Smooth muscle cell (in vitro differentiated cells): ENCODE measurements around the gene CRB1. TPM values are rescaled to one million over a fixed set of nuclear protein-coding genes. Genes with fewer than 3 reads are reported as not detected.

ENCODE experiments used
- DNase-seq: peaks from one replicate; lab custom pipeline; 2025; ENCODE audit not compliant: unreplicated experiment; lab: John Stamatoyannopoulos, UW
- H2AFZ ChIP-seq: fragments of 200-600 bp; sonication (generic); 2 replicates; pipeline ENCODE4 v1.6.0; 2016; ENCODE audit warnings: antibody characterized with exemption, low read depth, mild to moderate bottlenecking
- H3F3A ChIP-seq: fragments of 200-600 bp; sonication (generic); 2 replicates; pipeline ENCODE4 v1.6.0; 2017; ENCODE audit warnings: antibody characterized with exemption, low read depth
- H3K27ac ChIP-seq: fragments of 200-600 bp; sonication (generic); 2 replicates; pipeline ENCODE4 v1.5.1; 2016; ENCODE audit warnings: low read depth, mild to moderate bottlenecking
- H3K27me3 ChIP-seq: fragments of 200-600 bp; sonication (generic); 2 replicates; pipeline ENCODE4 v1.6.1; 2016; ENCODE audit warnings: low read depth, mild to moderate bottlenecking
- H3K36me3 ChIP-seq: fragments of 200-600 bp; sonication (generic); 2 replicates; pipeline ENCODE4 v1.5.1; 2016; ENCODE audit warnings: low read depth
- H3K4me1 ChIP-seq: fragments of 200-600 bp; sonication (generic); 2 replicates; pipeline ENCODE4 v1.5.1; 2016; ENCODE audit warnings: low read depth
- H3K4me2 ChIP-seq: fragments of 200-600 bp; sonication (generic); 2 replicates; pipeline ENCODE4 v1.6.0; 2016; ENCODE audit warnings: mild to moderate bottlenecking
- H3K4me3 ChIP-seq: fragments of 200-600 bp; sonication (generic); 2 replicates; pipeline ENCODE4 v1.5.1; 2016; ENCODE audit warnings: mild to moderate bottlenecking
- H3K79me2 ChIP-seq: fragments of 200-600 bp; sonication (generic); 2 replicates; pipeline ENCODE4 v1.6.0; 2016; ENCODE audit warnings: low read depth, mild to moderate bottlenecking
- H3K9ac ChIP-seq: fragments of 200-600 bp; sonication (generic); 2 replicates; pipeline ENCODE4 v1.6.0; 2016; ENCODE audit warnings: low read depth
- H3K9me3 ChIP-seq: fragments of 200-600 bp; sonication (generic); replicated peaks from 2 replicates; pipeline ENCODE4 v1.5.1; 2016; ENCODE audit warnings: low read depth
- H4K20me1 ChIP-seq: fragments of 200-600 bp; sonication (generic); 2 replicates; pipeline ENCODE4 v1.6.0; 2016; ENCODE audit warnings: low read depth
- WGBS: methylation state at CpG from one replicate; pipeline ENCODE4 v1.1.7; 2016; ENCODE audit warnings: low lambda C conversion rate; 5-methylcytosine and 5-hydroxymethylcytosine counted together
- polyA plus RNA-seq: library from polyadenylated mRNA; unstranded; fragments of >200 nt; fragmentation: Nextera tagmentation; extraction: Ambion mirVana; gene quantifications from 2 replicates; pipeline ENCODE4 v1.2.1, GENCODE V29; 2016
- total RNA-seq: library from RNA; depleted of rRNA; stranded (reverse); fragments of >200 nt; gene quantifications from 2 replicates; pipeline ENCODE4 v1.2.3, GENCODE V29; 2014
- TF ChIP-seq, protein P1 (sequence below): fragments of 200-600 bp; sonication (generic); IDR thresholded peaks from 2 replicates; pipeline ENCODE4 v1.5.1; 2017; ENCODE audit warnings: borderline replicate concordance, mild to moderate bottlenecking, antibody characterized with exemption; ENCODE audit not compliant: insufficient read depth, poor library complexity, severe bottlenecking

CRB1 gene
- total and polyA plus RNA-seq, 2 experiments from 2014 or later = under 0.01 TPM; not detected in 1

DNA sequence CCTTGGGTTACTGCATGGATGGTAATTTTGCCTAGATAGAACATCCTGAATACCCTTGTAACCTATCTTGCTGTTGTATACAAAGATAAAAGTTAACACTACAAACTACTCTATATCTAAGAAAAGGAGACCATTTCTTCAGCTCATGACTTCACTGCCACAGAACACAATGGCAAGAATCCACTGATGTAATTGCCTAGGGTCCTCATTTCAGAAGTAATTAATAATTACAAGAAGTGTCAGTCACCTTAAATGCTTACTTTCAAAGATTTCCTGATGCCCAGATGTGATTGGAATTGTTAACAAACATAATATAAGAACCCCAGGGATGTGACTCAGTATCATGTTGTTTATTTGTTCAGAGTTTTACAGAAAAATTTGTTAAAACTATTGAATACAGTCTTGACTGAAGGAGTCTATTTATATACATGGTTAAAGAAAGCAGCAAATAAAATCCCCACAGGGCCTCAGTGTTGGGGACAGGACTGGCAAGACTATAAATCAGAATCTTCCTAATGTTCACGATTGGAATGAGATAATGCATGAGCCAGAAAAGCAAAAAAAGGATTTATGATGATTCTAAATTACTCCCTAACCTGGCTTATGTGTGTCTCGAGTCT is 83.9 kb downstream of the CRB1 start:
- no peaks in the 10 kb centered on the region for H3K9me3 ChIP-seq
- no peaks in the 10 kb centered on the region for H3K36me3 ChIP-seq
- TF ChIP-seq, protein P1, sequence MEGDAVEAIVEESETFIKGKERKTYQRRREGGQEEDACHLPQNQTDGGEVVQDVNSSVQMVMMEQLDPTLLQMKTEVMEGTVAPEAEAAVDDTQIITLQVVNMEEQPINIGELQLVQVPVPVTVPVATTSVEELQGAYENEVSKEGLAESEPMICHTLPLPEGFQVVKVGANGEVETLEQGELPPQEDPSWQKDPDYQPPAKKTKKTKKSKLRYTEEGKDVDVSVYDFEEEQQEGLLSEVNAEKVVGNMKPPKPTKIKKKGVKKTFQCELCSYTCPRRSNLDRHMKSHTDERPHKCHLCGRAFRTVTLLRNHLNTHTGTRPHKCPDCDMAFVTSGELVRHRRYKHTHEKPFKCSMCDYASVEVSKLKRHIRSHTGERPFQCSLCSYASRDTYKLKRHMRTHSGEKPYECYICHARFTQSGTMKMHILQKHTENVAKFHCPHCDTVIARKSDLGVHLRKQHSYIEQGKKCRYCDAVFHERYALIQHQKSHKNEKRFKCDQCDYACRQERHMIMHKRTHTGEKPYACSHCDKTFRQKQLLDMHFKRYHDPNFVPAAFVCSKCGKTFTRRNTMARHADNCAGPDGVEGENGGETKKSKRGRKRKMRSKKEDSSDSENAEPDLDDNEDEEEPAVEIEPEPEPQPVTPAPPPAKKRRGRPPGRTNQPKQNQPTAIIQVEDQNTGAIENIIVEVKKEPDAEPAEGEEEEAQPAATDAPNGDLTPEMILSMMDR = no peak
- no peak for DNase-seq
- H3K4me3 ChIP-seq = no peak overlapping the region
- H3K27me3 ChIP-seq = no peaks in the 10 kb centered on the region
- no peak overlapping the region for H3K27ac ChIP-seq
- 64% methylated on average over 2 of the region's 2 CpGs for WGBS
- no peaks in the 10 kb centered on the region for H3K79me2 ChIP-seq
- H3K9ac ChIP-seq = no peak overlapping the region
- no peak overlapping the region for H3K4me2 ChIP-seq
- H3F3A ChIP-seq = no peaks in the 10 kb centered on the region
- H3K4me1 ChIP-seq = no peaks in the 10 kb centered on the region
- H4K20me1 ChIP-seq = no peaks in the 10 kb centered on the region
- H2AFZ ChIP-seq = no peak overlapping the region

DNA sequence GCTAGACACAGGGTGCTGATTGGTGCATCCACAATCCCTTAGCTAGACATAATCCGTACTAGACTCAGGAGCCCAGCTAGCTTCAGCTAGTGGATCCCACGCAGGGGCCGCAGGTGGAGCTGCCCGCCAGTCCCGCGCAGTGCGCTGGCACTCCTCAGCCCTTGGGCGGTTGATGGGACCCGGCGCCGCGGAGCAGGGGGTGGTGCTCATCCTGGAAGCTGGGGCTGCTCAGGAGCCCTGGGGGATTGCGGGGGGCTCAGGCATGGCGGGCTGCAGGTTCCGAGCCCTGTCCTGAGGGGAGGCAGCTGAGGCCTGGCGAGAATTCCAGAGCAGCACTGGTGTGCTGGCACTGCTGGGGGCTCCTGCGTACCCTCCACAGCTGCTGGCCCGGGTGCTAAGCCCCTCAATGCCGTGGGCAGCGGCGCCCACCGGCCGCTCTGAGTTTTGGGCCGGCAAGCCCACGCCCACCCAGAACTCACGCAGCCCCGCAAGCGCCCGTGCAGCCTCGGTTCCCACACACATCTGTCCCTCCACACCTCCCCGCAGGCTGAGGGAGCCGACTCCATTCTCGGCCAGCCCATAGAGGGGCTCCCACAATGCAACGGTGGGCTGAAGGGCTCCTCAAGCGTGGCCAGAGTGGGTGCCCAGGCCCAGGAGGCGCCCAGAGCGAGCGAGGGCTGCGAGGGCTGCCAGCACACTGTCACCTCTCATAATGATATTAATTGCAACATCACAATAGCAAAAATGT is 87.4 kb downstream of the CRB1 start:
- Histone ChIP-seq H3K36me3 (no peaks in the 10 kb centered on the region), H3K9ac (no peak overlapping the region), H3K4me1 (no peaks in the 10 kb centered on the region), H3K27ac (no peak overlapping the region), H3K9me3 (no peaks in the 10 kb centered on the region), H3K79me2 (no peaks in the 10 kb centered on the region), H3K4me3 (no peak overlapping the region), H4K20me1 (no peaks in the 10 kb centered on the region), H3K4me2 (no peak overlapping the region), H3F3A (no peaks in the 10 kb centered on the region), H2AFZ (no peak overlapping the region), H3K27me3 (no peaks in the 10 kb centered on the region)
- WGBS = 90% methylated on average over 27 of the region's 39 CpGs
- no peak for DNase-seq
- TF ChIP-seq, protein P1 = no peak

DNA sequence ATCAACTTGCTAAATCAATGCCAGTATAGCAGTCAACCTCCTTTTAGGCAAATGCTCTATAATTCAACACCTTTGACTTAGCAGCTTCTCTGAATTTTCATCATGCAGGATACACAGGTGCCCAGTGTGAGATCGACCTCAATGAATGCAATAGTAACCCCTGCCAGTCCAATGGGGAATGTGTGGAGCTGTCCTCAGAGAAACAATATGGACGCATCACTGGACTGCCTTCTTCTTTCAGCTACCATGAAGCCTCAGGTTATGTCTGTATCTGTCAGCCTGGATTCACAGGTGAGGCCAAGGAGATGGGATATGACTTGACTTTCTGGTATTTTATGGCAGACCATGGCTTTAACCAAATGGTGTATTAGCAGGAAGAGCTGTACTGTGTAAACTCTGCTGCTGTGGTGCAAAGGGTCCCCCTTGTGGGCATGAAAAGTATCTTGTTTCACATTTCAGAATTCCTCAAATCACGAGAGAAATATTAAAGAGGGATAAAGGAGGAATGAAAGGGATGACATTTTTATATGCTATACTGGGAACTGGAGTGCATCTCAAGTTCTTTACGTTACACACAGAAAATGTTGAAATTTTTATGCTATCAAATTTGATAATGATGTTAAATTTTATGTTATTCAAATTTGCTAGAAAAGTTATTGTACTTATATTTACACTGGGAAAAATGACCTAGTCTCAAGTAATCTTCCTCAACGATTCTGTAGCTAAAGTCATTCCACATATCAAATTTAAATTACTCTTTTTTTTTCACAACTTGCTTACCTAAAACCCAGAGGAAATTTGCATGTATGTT is 88.9 kb downstream of the CRB1 start:
- Histone ChIP-seq H3K79me2 (no peaks in the 10 kb centered on the region), H4K20me1 (no peaks in the 10 kb centered on the region), H3K9me3 (no peaks in the 10 kb centered on the region), H3K4me1 (no peaks in the 10 kb centered on the region), H3K4me2 (no peak overlapping the region), H3K27me3 (no peaks in the 10 kb centered on the region), H3F3A (no peaks in the 10 kb centered on the region), H3K36me3 (no peaks in the 10 kb centered on the region), H3K27ac (no peak overlapping the region), H2AFZ (no peak overlapping the region), H3K9ac (no peak overlapping the region), H3K4me3 (no peak overlapping the region)
- DNase-seq = no peak
- 52% methylated on average over 5 of the region's 5 CpGs for WGBS
- TF ChIP-seq, protein P1 = peak; percentile 56
